ENCODE data around the gene PCMT1.
"Not testable (repeated sequence)": the region's sequence is repeated elsewhere in the genome, so short reads cannot be mapped to it uniquely, and the experiment has no call there.

- TF ChIP-seq POLR2AphosphoS5 (IDR thresholded peaks at IDR 0.05; ENCODE audit: insufficient read depth in 1 of 2, low read depth in 1 of 2); CTCF (IDR thresholded peaks at IDR 0.05); POLR2A (IDR thresholded peaks at IDR 0.05): not testable (repeated sequence)
Observed at GRCh38 chr6:149745252-149745651, 4.3 kb upstream of the PCMT1 start.
